Measurements from ENCODE around the gene NSD1.

DNA sequence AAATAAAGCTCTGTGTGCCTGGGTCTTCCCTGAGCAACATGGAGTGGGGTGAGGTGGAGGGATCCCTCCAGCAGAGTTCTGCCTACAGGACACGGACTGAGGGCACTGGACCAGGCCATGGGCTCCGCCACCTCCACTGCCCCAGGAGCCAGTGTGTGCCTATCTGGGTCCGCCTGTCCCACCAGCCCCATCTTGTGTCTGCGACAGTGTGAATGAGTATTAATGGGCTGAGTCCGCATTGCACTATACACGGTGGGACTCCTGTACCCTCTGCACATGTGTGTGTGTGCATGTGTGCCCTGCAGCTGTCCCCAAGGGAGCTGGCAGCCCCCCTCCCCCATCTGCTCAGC lies 35.5 kb upstream of the NSD1 start:
- TF ChIP-seq, protein P1, sequence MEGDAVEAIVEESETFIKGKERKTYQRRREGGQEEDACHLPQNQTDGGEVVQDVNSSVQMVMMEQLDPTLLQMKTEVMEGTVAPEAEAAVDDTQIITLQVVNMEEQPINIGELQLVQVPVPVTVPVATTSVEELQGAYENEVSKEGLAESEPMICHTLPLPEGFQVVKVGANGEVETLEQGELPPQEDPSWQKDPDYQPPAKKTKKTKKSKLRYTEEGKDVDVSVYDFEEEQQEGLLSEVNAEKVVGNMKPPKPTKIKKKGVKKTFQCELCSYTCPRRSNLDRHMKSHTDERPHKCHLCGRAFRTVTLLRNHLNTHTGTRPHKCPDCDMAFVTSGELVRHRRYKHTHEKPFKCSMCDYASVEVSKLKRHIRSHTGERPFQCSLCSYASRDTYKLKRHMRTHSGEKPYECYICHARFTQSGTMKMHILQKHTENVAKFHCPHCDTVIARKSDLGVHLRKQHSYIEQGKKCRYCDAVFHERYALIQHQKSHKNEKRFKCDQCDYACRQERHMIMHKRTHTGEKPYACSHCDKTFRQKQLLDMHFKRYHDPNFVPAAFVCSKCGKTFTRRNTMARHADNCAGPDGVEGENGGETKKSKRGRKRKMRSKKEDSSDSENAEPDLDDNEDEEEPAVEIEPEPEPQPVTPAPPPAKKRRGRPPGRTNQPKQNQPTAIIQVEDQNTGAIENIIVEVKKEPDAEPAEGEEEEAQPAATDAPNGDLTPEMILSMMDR (IDR thresholded peaks at IDR 0.05), result no peak
- no peak for TF ChIP-seq POLR2A (IDR thresholded peaks at IDR 0.05)
